ENCODE measurements around the gene PKHD1.

Gene PKHD1

GRCh38 chr6:51934098-51934497 is 153.3 kb downstream of the PKHD1 start:
- no peak for DNase-seq (ENCODE audit: low read depth)
- peak; percentile 13 for TF ChIP-seq CTCF (IDR thresholded peaks at IDR 0.05; ENCODE audit: control insufficient read depth, insufficient read depth, low read depth, low read length, missing control alignments)

GRCh38 chr6:51932956-51933355 is 154.5 kb downstream of the PKHD1 start:
- no peak for TF ChIP-seq CTCF (IDR thresholded peaks at IDR 0.05; ENCODE audit: control insufficient read depth, insufficient read depth, low read depth, low read length, missing control alignments)
- no peak for DNase-seq (ENCODE audit: low read depth)
- no peak overlapping the region for H3K4me3 ChIP-seq (ENCODE audit: control insufficient read depth, low read depth, low read length)

More at GRCh38 chr6:51934098-51934497, 153.3 kb downstream of the PKHD1 start:
- no peak overlapping the region for H3K4me3 ChIP-seq (ENCODE audit: control insufficient read depth, low read depth, low read length)

- no peak for DNase-seq (ENCODE audit: low read depth)
- no peak for TF ChIP-seq CTCF (IDR thresholded peaks at IDR 0.05; ENCODE audit: control insufficient read depth, insufficient read depth, low read depth, low read length, missing control alignments)
- no peak overlapping the region for H3K4me3 ChIP-seq (ENCODE audit: control insufficient read depth, low read depth, low read length)
These were observed 156.8 kb downstream of the PKHD1 start for GRCh38 chr6:51930602-51931001.

DNA sequence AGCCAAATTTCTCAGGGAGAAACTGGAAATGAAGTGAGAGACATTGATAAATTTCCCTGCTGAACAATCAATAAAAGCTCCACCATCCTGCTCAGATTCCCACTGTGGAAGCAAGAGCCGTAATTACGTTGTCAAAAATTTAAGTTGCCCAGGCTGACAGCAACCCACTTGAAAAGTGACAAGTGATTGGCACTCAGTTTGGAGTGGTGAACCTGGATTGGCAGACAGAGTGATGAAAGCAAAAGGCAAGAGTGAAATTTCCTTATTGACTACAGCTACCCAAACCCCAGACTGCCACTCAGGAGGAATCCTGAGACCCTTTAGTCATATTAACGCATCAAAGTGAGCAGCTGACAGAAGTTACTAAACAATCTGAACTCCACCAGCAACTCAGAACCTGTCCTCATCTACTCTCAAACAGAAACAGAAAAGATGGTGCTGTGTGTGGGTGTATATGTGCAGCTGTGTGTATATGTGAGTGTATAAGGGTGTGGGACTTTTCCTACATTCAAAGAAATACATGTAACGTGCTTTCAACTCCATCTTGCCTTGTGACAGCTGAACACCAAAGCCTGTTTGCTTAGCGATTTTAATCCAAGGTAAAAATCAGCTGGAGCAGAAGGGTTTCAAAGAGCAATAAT is 157.4 kb downstream of the PKHD1 start:
- no peak for TF ChIP-seq CTCF (IDR thresholded peaks at IDR 0.05; ENCODE audit: control insufficient read depth, insufficient read depth, low read depth, low read length, missing control alignments)
- DNase-seq (ENCODE audit: low read depth): no peak
- no peak overlapping the region for H3K4me3 ChIP-seq (ENCODE audit: control insufficient read depth, low read depth, low read length)

DNA sequence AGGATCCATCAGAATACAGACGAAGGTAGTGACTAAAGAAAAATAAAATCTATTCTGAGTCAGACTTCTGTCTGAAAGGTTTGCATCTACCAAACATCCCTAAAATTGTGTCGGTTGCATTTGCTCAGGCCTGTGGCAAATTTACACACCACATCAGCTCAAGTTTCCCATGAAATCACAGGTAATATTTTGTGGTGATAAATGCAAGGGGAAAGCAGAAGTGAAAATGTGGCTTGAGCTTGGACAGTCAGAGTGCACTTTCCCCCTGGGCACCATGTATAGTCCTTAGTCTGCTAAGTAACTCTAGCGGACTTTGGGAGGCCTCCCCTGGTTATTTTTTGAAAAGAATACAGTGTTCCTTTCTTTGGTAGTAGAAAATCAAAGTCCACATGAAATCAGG is 159.1 kb downstream of the PKHD1 start:
- no peak for DNase-seq (ENCODE audit: low read depth)
- no peak for TF ChIP-seq CTCF (IDR thresholded peaks at IDR 0.05; ENCODE audit: control insufficient read depth, insufficient read depth, low read depth, low read length, missing control alignments)
- H3K4me3 ChIP-seq (ENCODE audit: control insufficient read depth, low read depth, low read length): no peak overlapping the region

DNA sequence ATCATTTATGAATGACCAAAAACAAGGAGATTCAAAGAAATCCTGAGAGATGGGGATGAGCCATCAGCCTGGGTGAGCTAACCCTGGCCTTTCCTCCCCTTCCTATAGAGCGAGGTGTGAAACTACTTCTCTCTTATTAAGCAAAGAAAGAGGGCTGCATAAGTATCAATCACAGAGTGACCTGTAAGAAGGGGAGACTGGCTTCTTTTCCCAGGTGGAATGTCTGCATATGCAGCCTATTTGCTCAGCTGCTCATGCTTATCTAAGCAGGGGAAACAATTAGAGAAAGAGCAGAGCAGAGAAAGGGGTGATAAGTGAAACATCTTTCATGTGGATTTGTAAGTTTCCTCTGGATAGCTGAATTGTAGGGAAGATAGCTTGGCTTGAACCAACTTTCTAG is 160.0 kb downstream of the PKHD1 start:
- no peak for DNase-seq (ENCODE audit: low read depth)
- no peak for TF ChIP-seq CTCF (IDR thresholded peaks at IDR 0.05; ENCODE audit: control insufficient read depth, insufficient read depth, low read depth, low read length, missing control alignments)
- H3K4me3 ChIP-seq (ENCODE audit: control insufficient read depth, low read depth, low read length): no peak overlapping the region
